Measurements from ENCODE around the gene TTC28. TPM values are rescaled to one million over a fixed set of nuclear protein-coding genes. Genes with fewer than 3 reads are reported as not detected.

Gene TTC28
- total and polyA plus RNA-seq, 8 donors: 2.2 to 18.6 (median 11.5) TPM

DNA sequence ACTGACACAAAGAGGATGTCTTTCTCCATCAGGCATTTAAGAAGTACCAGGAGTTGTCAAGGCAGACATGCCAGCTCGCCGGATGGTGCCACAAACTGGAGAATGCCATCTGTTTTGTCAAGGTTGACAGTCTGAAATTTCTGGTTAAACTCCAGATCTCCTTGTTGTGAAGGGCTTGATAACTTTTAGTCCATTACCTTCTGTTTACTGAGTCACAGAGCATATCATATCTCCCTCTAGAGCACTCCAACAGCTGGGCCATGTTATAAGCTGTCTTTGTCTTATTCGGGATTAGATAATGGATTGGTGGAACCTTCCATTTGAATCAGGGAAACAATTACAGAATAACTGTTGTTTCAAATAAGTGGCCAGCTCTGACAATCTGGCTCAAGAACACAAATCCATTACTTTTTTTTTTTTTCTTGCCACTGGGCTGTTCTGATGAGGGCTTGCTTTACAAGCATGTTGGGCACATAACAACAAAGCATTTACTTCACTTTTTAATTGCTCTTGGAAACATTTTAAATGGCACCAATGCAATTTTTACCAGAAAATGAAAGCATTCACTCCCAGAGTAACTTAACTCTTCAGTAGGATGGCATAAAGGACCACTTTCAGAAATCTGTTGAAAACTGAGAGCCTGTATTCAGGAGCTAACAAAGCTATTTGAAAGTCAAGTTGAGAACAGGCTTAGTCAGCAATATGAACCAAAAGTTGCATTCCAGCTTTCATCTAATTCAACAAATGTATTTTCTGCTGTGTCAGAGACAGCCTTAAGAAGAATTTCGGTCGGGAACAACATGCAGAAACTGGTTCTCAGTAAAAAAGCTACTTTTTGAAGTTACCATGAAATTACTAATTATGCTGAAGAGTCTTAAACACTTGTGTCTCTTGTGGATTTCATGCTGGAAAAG lies 533.0 kb downstream of the TTC28 start:
- Histone ChIP-seq H3K27ac (no peak overlapping the region), H3K4me3 (no peak overlapping the region), H3K4me1 (peaks cover 0 to 8% (median 0%) of the 10 kb centered on the region in 3 donors), H3K9me3 (no peaks in the 10 kb centered on the region), H3K27me3 (no peaks in the 10 kb centered on the region), H3K36me3 (no peaks in the 10 kb centered on the region)
- intact Hi-C loops (cut with DNase I): no loop called here
- DNase-seq (no peak), FAIRE-seq (no peak), ATAC-seq (no peak)
- 72 to 75% methylated on average over 5 of the region's 5 CpGs for WGBS, 2 donors
- TF ChIP-seq, protein P1, sequence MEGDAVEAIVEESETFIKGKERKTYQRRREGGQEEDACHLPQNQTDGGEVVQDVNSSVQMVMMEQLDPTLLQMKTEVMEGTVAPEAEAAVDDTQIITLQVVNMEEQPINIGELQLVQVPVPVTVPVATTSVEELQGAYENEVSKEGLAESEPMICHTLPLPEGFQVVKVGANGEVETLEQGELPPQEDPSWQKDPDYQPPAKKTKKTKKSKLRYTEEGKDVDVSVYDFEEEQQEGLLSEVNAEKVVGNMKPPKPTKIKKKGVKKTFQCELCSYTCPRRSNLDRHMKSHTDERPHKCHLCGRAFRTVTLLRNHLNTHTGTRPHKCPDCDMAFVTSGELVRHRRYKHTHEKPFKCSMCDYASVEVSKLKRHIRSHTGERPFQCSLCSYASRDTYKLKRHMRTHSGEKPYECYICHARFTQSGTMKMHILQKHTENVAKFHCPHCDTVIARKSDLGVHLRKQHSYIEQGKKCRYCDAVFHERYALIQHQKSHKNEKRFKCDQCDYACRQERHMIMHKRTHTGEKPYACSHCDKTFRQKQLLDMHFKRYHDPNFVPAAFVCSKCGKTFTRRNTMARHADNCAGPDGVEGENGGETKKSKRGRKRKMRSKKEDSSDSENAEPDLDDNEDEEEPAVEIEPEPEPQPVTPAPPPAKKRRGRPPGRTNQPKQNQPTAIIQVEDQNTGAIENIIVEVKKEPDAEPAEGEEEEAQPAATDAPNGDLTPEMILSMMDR (IDR thresholded peaks at IDR 0.05): no peak

DNA sequence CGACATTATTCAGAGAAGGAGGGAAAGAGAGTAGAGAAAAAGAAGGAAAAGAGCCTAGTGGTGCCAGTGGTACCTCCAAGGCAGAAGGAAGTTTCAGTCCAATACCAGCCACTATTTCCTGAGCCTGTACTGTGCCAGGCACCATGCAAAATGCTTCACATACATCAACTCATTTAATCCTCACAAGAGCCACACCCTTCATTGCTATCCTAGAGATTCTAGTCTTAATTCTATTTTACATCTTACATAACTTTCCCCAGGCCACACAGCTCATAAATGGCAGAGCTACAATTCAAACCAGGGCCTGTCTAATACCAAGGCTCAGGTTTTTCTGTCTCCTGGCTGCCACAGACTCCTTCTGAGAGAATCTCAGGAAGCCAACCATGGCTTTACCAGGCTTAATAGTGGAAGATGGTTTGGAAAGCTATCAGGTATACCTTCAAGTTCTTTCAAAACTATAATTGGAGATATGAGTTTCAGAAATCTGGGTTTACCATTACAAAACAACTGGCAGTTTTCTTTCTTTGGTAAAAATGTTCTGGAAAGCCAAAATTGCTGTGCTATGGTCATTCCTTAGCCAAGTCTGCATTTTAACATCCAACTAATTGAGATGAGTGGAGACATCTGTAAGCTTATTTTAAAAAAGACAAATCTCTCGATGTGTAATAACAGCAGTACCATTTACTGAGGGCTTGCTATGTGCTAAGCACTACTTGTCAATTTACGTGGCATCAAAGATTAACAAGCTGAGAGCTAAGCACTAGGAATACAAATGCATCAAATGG lies 535.5 kb downstream of the TTC28 start:
- FAIRE-seq: no peak
- intact Hi-C loops (cut with DNase I): no loop called here

DNA sequence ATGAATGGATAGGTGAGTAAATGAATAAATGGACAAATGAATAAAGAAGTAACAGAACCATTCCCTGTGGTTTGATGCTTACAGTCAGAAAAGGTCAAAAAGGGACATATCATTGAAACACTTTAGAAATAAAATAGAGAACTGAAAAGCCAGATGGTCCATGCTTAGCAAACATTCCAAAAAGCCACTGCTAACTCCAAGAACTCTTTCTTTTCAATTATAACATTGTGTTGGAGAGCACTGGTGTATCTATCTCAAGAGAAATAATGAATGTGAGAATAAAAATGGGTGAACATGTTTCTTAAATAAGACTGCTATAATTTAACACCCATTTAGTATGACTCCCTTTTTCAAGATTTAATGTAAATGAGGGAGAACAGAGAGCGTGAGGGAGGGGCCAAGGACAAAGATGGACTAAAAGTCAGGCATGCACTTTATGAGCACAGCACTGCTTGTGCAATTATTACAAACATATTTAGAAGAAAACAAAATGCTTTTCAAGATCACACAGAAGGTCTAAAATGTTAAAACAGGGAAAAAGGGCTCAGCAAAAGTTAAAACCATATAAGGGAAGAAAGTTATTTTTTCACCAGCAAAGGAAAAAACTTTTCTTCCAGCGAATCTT lies 536.3 kb downstream of the TTC28 start:
- Histone ChIP-seq H3K4me1 (peaks cover 0 to 8% (median 0%) of the 10 kb centered on the region in 3 donors), H3K9me3 (no peaks in the 10 kb centered on the region), H3K4me3 (no peak overlapping the region), H3K27me3 (no peaks in the 10 kb centered on the region), H3K27ac (no peak overlapping the region), H3K36me3 (no peaks in the 10 kb centered on the region)
- TF ChIP-seq, protein P1 (IDR thresholded peaks at IDR 0.05): no peak
- ATAC-seq: no peak
- intact Hi-C loops (cut with DNase I): no loop called here
- WGBS, 2 donors: 92 to 95% methylated on average over 2 of the region's 2 CpGs
- no peak for FAIRE-seq
- no peak for DNase-seq

More for the DNA sequence above, 535.5 kb downstream of the TTC28 start:
- Histone ChIP-seq H3K36me3 (no peaks in the 10 kb centered on the region), H3K4me3 (no peak overlapping the region), H3K27ac (no peak overlapping the region), H3K27me3 (no peaks in the 10 kb centered on the region), H3K9me3 (no peaks in the 10 kb centered on the region), H3K4me1 (peaks cover 0 to 8% (median 0%) of the 10 kb centered on the region in 3 donors)
- whole genome bisulfite sequencing, 2 donors: 93% methylated on average over 3 of the region's 3 CpGs
- no peak for ATAC-seq
- TF ChIP-seq, protein P1 (IDR thresholded peaks at IDR 0.05): no peak
- DNase-seq: no peak

DNA sequence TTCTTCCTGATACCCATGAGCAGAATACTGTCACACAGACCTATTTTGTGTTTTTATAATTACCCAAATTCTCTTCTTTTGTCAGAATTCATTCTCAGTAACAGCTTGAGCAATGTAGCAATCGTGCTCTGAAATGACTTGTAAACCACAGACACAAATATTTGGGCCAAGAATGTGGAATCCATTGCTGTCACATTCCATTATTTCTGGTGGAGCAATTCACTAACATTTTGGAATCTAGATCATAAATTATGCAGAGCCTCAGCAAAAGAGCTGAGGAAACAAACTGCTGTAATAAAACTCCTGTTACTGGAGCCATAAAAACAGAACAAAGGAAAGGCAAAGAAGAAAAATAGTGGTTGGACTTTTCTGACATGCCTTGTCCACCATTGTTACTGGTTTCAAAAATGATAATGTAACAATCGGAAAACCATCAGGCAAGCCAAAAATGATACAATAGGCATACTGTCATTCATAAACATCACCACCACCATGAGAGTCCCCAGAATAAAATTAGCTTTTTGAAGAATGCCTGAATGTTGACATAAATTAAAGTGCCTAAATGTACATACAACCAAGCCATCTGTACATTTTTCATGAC lies 537.2 kb downstream of the TTC28 start:
- Histone ChIP-seq H3K27ac (no peak overlapping the region), H3K4me3 (no peak overlapping the region), H3K4me1 (peaks cover 0 to 8% (median 0%) of the 10 kb centered on the region in 3 donors), H3K27me3 (no peaks in the 10 kb centered on the region), H3K36me3 (no peaks in the 10 kb centered on the region), H3K9me3 (no peaks in the 10 kb centered on the region)
- 62 to 72% methylated on average over 2 of the region's 2 CpGs for WGBS, 2 donors
- TF ChIP-seq, protein P1 (IDR thresholded peaks at IDR 0.05): no peak
- intact Hi-C loops (cut with DNase I): no loop called here
- DNase-seq (no peak), FAIRE-seq (peak; percentile 29), ATAC-seq (peak in 3 of 4 donors; percentile 49 to 68 (median 50))
